Skin epidermis (tissue), 12 donors: ENCODE measurements around the gene CCDC80.
"Not testable (repeated sequence)": the region's sequence is repeated elsewhere in the genome, so short reads cannot be mapped to it uniquely, and the experiment has no call there.

ENCODE experiments used
- H3K27ac ChIP-seq, 21 experiments: fragments of 200-600 bp; sonication (generic) in 11 of 21; one replicate each; pipeline ENCODE4 v1.5.0; 2020; ENCODE audit warnings: mild to moderate bottlenecking in 3 of 21, inconsistent platforms in 2 of 21, moderate library complexity in 2 of 21
- H3K4me3 ChIP-seq, 7 experiments: fragments of 200-600 bp; sonication (generic) in 2 of 7; one replicate each; pipeline ENCODE4 v1.5.0; 2020; ENCODE audit warnings: inconsistent platforms in 2 of 7, mild to moderate bottlenecking in 2 of 7, moderate library complexity in 1 of 7

CCDC80 gene

GRCh38 chr3:112671930-112672715 lies 31.2 kb upstream of the CCDC80 start:
- H3K27ac ChIP-seq, result peak overlapping the region in 13 of 21 experiments; percentile 12 to 87 (median 42)
- H3K4me3 ChIP-seq, result no peak overlapping the region

DNA sequence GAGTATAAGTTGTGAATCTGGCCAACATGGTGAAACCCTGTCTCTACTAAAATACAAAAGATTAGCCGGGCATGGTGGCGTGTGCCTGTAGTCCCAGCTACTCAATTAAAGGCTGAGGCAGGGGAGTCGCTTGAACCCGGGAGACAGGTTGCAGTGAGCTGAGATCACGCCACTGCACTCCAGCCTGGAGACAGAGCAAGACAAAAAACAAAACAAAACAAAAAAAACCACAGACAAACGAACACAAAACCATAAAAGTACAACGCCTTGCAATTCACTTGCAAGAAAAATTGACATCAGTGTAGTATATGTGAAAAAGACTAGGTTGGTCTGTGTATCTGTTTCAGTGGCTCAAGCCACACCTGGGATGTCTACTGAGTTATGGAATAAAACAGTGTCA lies 29.9 kb upstream of the CCDC80 start:
- peak overlapping the region in 10 of 21 experiments; percentile 6 to 87 (median 54) for H3K27ac ChIP-seq
- no peak overlapping the region for H3K4me3 ChIP-seq

DNA sequence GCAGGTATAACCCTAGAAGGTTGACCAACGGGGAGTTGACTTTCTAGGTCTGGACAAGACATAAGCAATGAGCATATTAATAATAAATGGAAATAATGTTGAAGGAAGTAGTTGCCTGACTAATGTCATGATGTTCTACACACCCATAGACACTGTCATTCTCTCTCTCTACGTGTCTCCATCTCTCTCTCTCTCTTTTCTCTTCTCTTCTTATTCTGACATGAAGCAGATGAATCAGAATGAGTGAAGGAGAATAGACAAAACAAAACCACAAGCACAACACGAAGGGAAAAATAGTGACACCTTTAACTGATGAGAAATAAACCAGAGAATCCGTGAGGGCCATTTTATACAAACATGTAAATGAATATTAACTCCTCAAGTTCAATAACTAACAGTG lies 26.7 kb upstream of the CCDC80 start:
- H3K4me3 ChIP-seq, result no peak overlapping the region
- no peak overlapping the region for H3K27ac ChIP-seq

- H3K4me3 ChIP-seq, result peak overlapping the region in 1 of 7 experiments; percentile 14
- not testable (repeated sequence) for H3K27ac ChIP-seq
Observed at GRCh38 chr3:112665009-112665408, 24.1 kb upstream of the CCDC80 start.

DNA sequence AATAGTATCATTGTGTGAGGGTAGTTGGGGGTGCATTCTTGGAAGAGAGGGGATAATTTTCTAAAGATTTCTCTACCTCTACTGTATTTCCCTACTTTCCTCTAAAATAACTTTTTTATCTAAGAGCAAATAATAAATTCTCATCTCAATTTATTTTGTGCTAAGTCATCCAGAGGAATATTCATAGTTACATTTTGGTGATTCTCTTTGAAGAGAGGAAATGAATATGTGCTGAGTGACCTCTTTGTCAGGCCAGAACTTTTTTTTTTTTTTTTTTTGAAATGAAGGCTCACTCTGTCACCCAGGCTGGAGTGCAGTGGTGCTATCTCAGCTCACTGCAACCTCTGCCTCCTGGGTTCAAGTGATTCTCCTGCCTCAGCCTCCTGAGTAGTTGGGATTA lies 15.1 kb upstream of the CCDC80 start:
- Histone ChIP-seq H3K4me3 (no peak overlapping the region), H3K27ac (peak overlapping the region in 1 of 21 experiments; percentile 68)

DNA sequence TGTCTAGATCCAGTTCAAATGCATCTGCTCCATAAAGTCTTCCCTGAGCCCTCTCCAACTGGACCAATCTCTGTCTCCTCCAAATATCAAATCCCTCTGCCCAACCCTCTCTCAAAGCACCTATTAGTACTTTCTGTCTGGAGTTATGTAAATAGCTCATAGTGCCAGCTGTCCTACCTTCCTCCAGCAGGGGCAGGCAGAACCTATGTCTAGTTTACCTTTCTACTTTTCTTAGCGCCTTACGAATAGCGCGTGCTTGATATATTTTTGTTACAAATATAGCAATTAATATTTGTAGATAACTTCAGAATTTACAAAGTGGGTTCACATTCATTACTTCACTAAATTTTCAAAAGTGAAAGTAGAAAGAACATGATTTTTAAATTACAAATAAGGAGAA lies 14.0 kb upstream of the CCDC80 start:
- Histone ChIP-seq H3K4me3 (no peak overlapping the region), H3K27ac (peak overlapping the region in 8 of 21 experiments; percentile 11 to 76 (median 60))

- no peak overlapping the region for H3K4me3 ChIP-seq
- H3K27ac ChIP-seq, result peak overlapping the region in 9 of 21 experiments; percentile 11 to 76 (median 53)
Observed at GRCh38 chr3:112654492-112654891, 13.5 kb upstream of the CCDC80 start.

DNA sequence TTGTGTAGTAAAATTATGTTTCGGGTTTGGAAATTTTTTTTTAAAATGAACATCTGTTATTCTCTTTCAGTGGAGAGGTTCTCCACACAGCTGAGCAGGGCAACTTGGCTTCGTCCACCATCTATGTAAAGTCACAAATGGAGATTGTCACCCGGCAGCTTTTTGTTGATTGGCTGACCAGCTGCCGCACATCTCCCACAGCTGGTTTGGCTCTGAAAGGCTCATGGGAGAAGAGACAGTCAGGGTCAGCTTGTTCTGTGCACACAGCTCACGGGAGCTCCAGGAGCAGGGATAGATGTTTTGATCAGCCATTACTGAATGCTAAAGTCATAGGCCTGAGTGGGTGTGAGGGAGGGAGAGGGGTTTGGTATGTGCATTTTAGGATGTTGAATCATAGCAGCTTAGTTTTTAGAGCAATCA lies 12.9 kb upstream of the CCDC80 start:
- H3K27ac ChIP-seq, result peak overlapping the region in 10 of 21 experiments; percentile 6 to 76 (median 61)
- no peak overlapping the region for H3K4me3 ChIP-seq

GRCh38 chr3:112653209-112653871 lies 12.4 kb upstream of the CCDC80 start:
- peak overlapping the region in 14 of 21 experiments; percentile 1 to 84 (median 55) for H3K27ac ChIP-seq
- H3K4me3 ChIP-seq, result no peak overlapping the region

DNA sequence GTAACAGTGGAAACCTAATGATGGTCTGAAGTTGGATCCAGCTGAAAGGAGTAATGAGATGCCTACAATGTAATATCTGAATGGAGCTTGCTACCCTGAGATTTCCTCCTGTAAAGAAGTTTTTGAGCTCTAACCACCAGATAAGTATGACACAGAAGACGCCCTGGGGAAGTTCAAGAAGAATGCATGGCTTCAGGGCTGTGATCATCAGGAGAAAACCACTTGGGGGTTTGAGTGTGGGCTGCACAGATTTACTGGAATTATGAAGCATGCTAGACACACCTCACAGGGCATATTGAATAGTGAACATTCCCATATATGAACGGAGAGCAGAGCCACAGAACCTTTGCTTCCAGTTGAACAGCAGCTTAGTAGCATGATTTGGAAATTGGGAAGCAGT lies 10.6 kb upstream of the CCDC80 start:
- no peak overlapping the region for H3K4me3 ChIP-seq
- H3K27ac ChIP-seq, result peak overlapping the region in 12 of 21 experiments; percentile 1 to 84 (median 34)

DNA sequence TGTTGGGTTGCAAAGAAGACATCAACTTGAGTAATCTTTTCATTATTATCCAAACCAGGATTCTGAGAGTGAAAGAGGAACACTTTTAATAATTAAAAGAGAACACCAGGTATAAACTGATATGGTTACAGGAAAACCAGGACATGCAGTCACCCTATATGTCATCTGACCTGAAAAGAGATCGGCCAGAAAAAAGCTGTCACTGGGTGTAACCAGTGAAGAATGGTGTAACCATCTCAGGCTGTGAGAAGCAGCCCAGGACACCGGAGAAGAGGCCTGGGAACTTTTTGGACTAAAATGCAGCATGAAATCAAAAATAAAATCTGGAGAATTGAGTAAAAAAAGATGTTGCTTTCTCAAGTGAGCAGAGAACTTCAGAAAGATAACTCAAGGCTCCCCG lies 10.1 kb upstream of the CCDC80 start:
- no peak overlapping the region for H3K4me3 ChIP-seq
- peak overlapping the region in 11 of 21 experiments; percentile 1 to 84 (median 38) for H3K27ac ChIP-seq

DNA sequence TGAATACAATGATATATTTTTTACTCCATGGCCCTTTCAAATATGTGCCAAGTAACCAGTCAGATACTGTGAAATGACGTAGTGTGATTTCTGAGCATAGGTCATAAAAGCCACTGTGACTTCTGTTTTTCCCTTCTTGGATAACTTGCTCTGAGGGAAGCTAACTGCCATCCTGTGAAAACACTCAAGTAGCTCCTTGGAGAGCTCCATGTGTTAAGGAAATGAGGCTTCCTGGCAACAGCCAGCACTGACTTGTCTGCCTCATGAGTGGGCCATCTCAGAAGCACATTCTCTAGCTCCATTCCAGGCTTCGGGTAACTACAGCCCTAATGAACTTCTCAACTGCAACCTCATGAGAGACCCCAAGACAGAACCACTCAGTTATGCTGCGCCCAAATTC lies 9.5 kb upstream of the CCDC80 start:
- peak overlapping the region in 7 of 21 experiments; percentile 1 to 84 (median 41) for H3K27ac ChIP-seq
- no peak overlapping the region for H3K4me3 ChIP-seq

GRCh38 chr3:112649478-112649735 lies 8.5 kb upstream of the CCDC80 start:
- peak overlapping the region in 1 of 21 experiments; percentile 1 for H3K27ac ChIP-seq
- no peak overlapping the region for H3K4me3 ChIP-seq

DNA sequence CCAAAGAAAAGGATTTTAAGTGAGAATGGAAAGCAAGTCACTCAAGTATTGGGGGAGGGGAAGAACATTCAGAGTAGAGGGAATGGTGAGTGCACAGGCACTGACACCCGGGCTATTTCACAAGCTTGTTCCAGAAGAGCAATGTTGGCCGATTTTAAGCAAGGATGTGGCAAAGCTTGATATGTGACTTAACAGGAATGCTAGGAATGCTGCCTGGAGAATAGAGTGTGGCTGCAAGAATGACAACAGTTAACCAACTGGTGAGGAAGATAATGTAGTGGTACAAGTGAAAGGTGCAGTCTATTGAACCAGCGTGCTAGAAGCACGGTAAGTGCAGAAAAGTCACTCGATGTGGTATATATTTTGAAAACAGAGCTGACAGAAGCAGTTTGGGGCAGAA lies 6.2 kb upstream of the CCDC80 start:
- no peak overlapping the region for H3K4me3 ChIP-seq
- H3K27ac ChIP-seq, result peak overlapping the region in 1 of 21 experiments; percentile 4

- H3K4me3 ChIP-seq, result no peak overlapping the region
- H3K27ac ChIP-seq, result peak overlapping the region in 1 of 21 experiments; percentile 4
Observed at GRCh38 chr3:112646623-112647022, 5.7 kb upstream of the CCDC80 start.

DNA sequence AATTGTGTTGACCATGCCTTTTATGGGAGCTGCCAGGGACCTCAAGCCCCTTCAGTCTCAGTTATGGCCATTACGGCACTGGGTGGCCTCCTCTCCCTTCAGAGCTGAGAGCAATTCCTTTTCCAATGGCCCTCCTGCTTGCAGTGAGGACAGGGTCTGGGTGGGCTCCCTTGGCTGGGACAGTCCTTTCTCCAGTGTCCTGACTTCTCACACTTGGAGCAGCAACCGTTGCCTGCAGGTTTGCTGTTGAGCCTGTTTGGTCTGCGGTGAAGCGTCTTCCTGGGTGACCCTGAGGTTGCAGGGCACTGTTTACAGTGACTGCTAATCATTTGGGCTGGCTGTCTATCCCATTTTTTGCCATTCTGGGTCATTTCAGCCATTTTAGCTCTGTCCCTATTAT lies 3.5 kb upstream of the CCDC80 start:
- H3K27ac ChIP-seq, result peak overlapping the region in 5 of 21 experiments; percentile 2 to 87 (median 49)
- no peak overlapping the region for H3K4me3 ChIP-seq

GRCh38 chr3:112643621-112644240 lies 2.8 kb upstream of the CCDC80 start:
- peak overlapping the region in 7 of 21 experiments; percentile 2 to 87 (median 49) for H3K27ac ChIP-seq

DNA sequence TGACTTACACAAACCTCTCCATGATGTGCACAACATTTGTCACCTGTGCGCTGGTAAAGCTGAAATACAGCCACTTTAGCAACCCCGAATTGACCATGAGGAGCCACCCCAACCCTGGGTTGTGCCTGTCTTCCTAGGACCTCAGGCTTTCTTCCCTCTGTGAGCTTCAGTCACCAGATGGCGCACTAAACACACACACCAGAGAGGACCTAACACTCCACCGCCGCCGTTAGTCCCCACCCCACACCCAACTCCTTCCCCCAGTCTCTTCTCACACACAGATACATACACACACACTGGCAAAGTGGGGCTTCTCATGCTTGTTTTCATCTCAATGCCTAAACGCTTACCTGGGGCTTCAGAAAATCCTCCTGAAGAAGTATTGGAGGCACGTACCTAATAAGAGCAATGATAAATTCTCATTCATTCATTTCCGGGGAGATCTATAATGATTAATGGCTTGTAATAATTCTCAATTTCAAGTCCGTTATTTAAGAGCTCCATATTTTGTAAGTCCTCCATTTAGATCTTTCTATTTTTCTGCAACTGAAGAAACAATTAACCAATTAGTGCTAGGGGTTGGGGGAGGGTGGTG lies 2.1 kb upstream of the CCDC80 start:
- no peak overlapping the region for H3K4me3 ChIP-seq

More at GRCh38 chr3:112643621-112644240, 2.8 kb upstream of the CCDC80 start:
- no peak overlapping the region for H3K4me3 ChIP-seq

DNA sequence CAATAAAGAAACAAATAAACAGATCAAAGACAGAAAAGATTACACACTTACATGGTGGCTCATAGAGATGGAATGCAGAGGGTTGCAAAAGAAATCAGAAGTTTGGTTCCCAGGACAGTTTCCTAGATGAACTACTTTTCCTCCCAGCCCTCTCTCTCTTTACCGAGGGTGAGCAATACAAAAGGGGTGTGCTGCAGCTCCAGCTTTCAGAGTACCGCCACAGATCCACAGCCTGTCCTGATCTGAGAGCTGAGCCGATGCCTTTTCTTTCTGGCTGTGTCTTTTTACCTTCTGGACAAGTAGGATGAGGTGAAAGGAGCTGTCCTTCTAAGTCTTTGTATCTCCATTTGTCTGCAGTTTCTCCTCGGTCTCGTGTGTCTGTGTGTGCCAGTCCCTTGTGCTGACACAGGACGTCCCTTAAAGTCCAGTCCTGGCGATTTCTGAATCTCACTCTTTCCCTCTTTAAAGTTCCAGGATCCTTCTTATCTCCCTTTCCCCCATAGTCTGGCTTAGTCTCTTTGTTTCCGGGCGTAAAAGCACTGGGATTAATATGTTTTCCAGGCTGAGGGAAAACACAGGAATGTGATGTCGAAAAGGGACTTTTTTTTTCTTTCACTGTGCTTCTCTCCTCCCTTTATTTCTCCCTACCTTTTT lies 540 bp downstream of the CCDC80 start:
- peak overlapping the region in 20 of 21 experiments; percentile 35 to 87 (median 74) for H3K27ac ChIP-seq
- H3K4me3 ChIP-seq, result peak overlapping the region; percentile 12 to 45 (median 29)

More for the DNA sequence above, 2.1 kb upstream of the CCDC80 start:
- peak overlapping the region in 10 of 21 experiments; percentile 5 to 87 (median 52) for H3K27ac ChIP-seq
